ENCODE results near the gene TLR10. TPM values are rescaled to one million over a fixed set of nuclear protein-coding genes. Genes with fewer than 3 reads are reported as not detected.

Gene TLR10
- total RNA-seq, 1 donor from 2014 or later, result not detected

DNA sequence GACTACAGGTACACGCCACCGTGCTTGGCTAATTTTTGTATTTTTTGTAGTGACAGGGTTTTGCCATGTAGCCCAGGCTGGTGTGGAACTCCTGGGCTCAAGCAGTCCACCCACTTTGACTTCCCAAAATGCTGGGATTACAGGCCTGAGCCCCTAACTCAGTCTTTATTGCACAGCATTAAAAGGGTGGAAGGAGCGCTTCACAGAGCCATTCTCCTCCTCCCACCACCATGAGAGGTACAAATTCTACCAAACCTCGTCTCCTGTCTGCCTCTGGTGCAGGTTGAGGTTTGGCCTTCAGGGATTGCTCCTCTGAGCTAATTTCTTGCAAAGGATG is 52.3 kb downstream of the TLR10 start:
- no peaks in the 10 kb centered on the region for H4K20me1 ChIP-seq (ENCODE audit: insufficient read depth, low read length)
- H3K36me3 Mint-ChIP-seq (ENCODE audit: low read depth, unreplicated experiment), result peaks cover 2% of the 10 kb centered on the region
- peaks cover 5% of the 10 kb centered on the region for H3K4me1 ChIP-seq (ENCODE audit: insufficient read depth, low read length)
- FAIRE-seq, result no peak
- DNase-seq (ENCODE audit: low read depth), result no peak
- no peak overlapping the region for H2AFZ ChIP-seq (ENCODE audit: low read depth, low read length)
- no peak overlapping the region for H3K4me3 ChIP-seq (ENCODE audit: insufficient read depth, low read depth, low read length)
- peak overlapping the region; percentile 31 for H3K4me2 ChIP-seq (ENCODE audit: low read length)
- no peak overlapping the region for H3K4me3 Mint-ChIP-seq (ENCODE audit: unreplicated experiment)
- no peaks in the 10 kb centered on the region for H3K79me2 ChIP-seq (ENCODE audit: insufficient read depth, low read length)
- H3K9me3 ChIP-seq (ENCODE audit: insufficient read depth, low read depth, low read length), result peaks cover 8% of the 10 kb centered on the region
- H3K27ac Mint-ChIP-seq (ENCODE audit: unreplicated experiment), result peak overlapping the region; percentile 72
- H3K27me3 ChIP-seq (ENCODE audit: insufficient read depth, low read length), result peaks cover 14% of the 10 kb centered on the region
- H3K27me3 Mint-ChIP-seq (ENCODE audit: low read depth, unreplicated experiment), result peaks cover 32% of the 10 kb centered on the region
- no peaks in the 10 kb centered on the region for H3K36me3 ChIP-seq (ENCODE audit: insufficient read depth, low read length)
- no peak for TF ChIP-seq EZH2 (IDR thresholded peaks at IDR 0.05; ENCODE audit: insufficient read depth, low read length)
- TF ChIP-seq, protein P1, sequence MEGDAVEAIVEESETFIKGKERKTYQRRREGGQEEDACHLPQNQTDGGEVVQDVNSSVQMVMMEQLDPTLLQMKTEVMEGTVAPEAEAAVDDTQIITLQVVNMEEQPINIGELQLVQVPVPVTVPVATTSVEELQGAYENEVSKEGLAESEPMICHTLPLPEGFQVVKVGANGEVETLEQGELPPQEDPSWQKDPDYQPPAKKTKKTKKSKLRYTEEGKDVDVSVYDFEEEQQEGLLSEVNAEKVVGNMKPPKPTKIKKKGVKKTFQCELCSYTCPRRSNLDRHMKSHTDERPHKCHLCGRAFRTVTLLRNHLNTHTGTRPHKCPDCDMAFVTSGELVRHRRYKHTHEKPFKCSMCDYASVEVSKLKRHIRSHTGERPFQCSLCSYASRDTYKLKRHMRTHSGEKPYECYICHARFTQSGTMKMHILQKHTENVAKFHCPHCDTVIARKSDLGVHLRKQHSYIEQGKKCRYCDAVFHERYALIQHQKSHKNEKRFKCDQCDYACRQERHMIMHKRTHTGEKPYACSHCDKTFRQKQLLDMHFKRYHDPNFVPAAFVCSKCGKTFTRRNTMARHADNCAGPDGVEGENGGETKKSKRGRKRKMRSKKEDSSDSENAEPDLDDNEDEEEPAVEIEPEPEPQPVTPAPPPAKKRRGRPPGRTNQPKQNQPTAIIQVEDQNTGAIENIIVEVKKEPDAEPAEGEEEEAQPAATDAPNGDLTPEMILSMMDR (IDR thresholded peaks at IDR 0.05; ENCODE audit: insufficient read depth, low read depth, low read length), result no peak
- H3K9ac ChIP-seq (ENCODE audit: low read length), result peak overlapping the region; percentile 30
- peaks cover 3% of the 10 kb centered on the region for H3K9me3 Mint-ChIP-seq (ENCODE audit: unreplicated experiment)
- peaks cover 6% of the 10 kb centered on the region for H3K4me1 Mint-ChIP-seq (ENCODE audit: low read depth, unreplicated experiment)
- peak overlapping the region; percentile 38 for H3K27ac ChIP-seq (ENCODE audit: low read depth, low read length)

DNA sequence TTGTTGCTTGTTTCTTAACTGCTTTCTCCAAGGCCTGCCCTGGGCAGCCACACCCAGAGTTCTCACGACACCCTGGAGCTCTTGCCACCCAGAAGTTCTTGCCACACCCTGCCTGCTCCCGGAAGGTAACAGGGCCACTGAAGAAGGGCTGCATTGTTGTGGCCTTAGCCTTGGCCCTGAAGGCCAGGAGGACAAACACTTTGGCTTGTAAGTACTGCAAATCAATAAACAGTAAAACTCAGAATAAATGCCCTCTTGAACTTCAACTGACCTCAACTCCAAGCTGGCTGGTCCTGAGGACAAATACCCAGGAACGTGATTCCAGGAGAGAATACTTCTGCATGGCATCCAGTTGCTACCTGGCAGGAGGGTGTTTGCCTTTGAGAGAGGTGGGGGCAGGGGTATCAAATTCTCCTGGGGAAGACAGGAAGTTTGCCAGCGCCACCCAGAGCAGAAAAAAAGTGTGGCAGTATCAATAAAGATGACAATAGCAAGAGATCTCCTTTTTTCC is 54.1 kb downstream of the TLR10 start:
- Histone ChIP-seq H3K36me3 (ENCODE audit: insufficient read depth, low read length) (no peaks in the 10 kb centered on the region), H4K20me1 (ENCODE audit: insufficient read depth, low read length) (no peaks in the 10 kb centered on the region), H2AFZ (ENCODE audit: low read depth, low read length) (no peak overlapping the region), H3K4me3 (ENCODE audit: insufficient read depth, low read depth, low read length) (no peak overlapping the region), H3K9me3 (ENCODE audit: insufficient read depth, low read depth, low read length) (peaks cover 3% of the 10 kb centered on the region), H3K27ac (ENCODE audit: low read depth, low read length) (no peak overlapping the region), H3K79me2 (ENCODE audit: insufficient read depth, low read length) (no peaks in the 10 kb centered on the region), H3K27me3 (ENCODE audit: insufficient read depth, low read length) (peaks cover 14% of the 10 kb centered on the region), H3K9ac (ENCODE audit: low read length) (no peak overlapping the region), H3K4me2 (ENCODE audit: low read length) (no peak overlapping the region), H3K4me1 (ENCODE audit: insufficient read depth, low read length) (peaks cover 14% of the 10 kb centered on the region)
- TF ChIP-seq, protein P1 (IDR thresholded peaks at IDR 0.05; ENCODE audit: insufficient read depth, low read depth, low read length), result no peak
- TF ChIP-seq EZH2 (IDR thresholded peaks at IDR 0.05; ENCODE audit: insufficient read depth, low read length), result no peak
- H3K36me3 Mint-ChIP-seq (ENCODE audit: low read depth, unreplicated experiment), result peaks cover 2% of the 10 kb centered on the region
- DNase-seq (ENCODE audit: low read depth) (no peak), FAIRE-seq (no peak)
- H3K4me1 Mint-ChIP-seq (ENCODE audit: low read depth, unreplicated experiment), result peaks cover 14% of the 10 kb centered on the region
- H3K4me3 Mint-ChIP-seq (ENCODE audit: unreplicated experiment), result no peak overlapping the region
- no peak overlapping the region for H3K27ac Mint-ChIP-seq (ENCODE audit: unreplicated experiment)
- H3K9me3 Mint-ChIP-seq (ENCODE audit: unreplicated experiment), result peaks cover 2% of the 10 kb centered on the region
- peaks cover 24% of the 10 kb centered on the region for H3K27me3 Mint-ChIP-seq (ENCODE audit: low read depth, unreplicated experiment)

DNA sequence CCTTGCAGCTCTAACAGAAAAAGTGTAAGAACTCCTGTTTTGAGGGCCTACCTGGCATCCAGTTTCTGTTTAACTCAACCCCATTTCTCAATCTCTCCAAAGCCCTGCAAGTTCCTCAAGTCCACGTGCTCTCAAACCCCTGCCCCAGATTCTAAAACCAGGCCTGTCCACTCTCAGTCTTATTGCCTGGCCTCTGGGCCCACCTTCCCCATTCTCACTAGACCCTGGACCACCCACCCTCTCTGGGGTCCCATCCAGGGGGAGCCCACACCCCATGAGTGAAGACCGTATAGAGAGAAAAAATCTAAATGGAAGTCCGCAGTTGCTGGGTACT is 58.3 kb downstream of the TLR10 start:
- H4K20me1 ChIP-seq (ENCODE audit: insufficient read depth, low read length), result no peaks in the 10 kb centered on the region
- H3K27ac Mint-ChIP-seq (ENCODE audit: unreplicated experiment), result peak overlapping the region; percentile 4
- H3K4me3 ChIP-seq (ENCODE audit: insufficient read depth, low read depth, low read length), result no peak overlapping the region
- no peak overlapping the region for H3K4me2 ChIP-seq (ENCODE audit: low read length)
- H3K4me1 ChIP-seq (ENCODE audit: insufficient read depth, low read length), result peaks cover 9% of the 10 kb centered on the region
- peaks cover 2% of the 10 kb centered on the region for H3K36me3 Mint-ChIP-seq (ENCODE audit: low read depth, unreplicated experiment)
- DNase-seq (ENCODE audit: low read depth) (no peak), FAIRE-seq (no peak)
- H3K9ac ChIP-seq (ENCODE audit: low read length), result no peak overlapping the region
- peaks cover 9% of the 10 kb centered on the region for H3K4me1 Mint-ChIP-seq (ENCODE audit: low read depth, unreplicated experiment)
- peaks cover 14% of the 10 kb centered on the region for H3K27me3 ChIP-seq (ENCODE audit: insufficient read depth, low read length)
- no peaks in the 10 kb centered on the region for H3K36me3 ChIP-seq (ENCODE audit: insufficient read depth, low read length)
- H3K9me3 Mint-ChIP-seq (ENCODE audit: unreplicated experiment), result no peaks in the 10 kb centered on the region
- no peak overlapping the region for H2AFZ ChIP-seq (ENCODE audit: low read depth, low read length)
- H3K9me3 ChIP-seq (ENCODE audit: insufficient read depth, low read depth, low read length), result no peaks in the 10 kb centered on the region
- TF ChIP-seq EZH2 (IDR thresholded peaks at IDR 0.05; ENCODE audit: insufficient read depth, low read length), result no peak
- TF ChIP-seq, protein P1 (IDR thresholded peaks at IDR 0.05; ENCODE audit: insufficient read depth, low read depth, low read length), result no peak
- H3K27ac ChIP-seq (ENCODE audit: low read depth, low read length), result no peak overlapping the region
- H3K79me2 ChIP-seq (ENCODE audit: insufficient read depth, low read length), result no peaks in the 10 kb centered on the region
- no peak overlapping the region for H3K4me3 Mint-ChIP-seq (ENCODE audit: unreplicated experiment)
- H3K27me3 Mint-ChIP-seq (ENCODE audit: low read depth, unreplicated experiment), result peaks cover 26% of the 10 kb centered on the region

Measured in astrocyte (in vitro differentiated cells and primary cell).